KMS-11 (cell line): Measurements from ENCODE around the gene AGAP1.

ENCODE experiments used
- H2AFZ ChIP-seq: fragments of 200-600 bp; sonication (generic); 2 replicates; pipeline ENCODE4 v1.6.1; 2016; ENCODE audit warnings: antibody characterized with exemption, mixed run types, low read depth
- H3K27ac ChIP-seq: fragments of 200-600 bp; sonication (generic); 2 replicates; pipeline ENCODE4 v1.6.1; 2016; ENCODE audit warnings: mild to moderate bottlenecking, mixed run types
- H3K27me3 ChIP-seq: fragments of 200-600 bp; sonication (generic); 2 replicates; pipeline ENCODE4 v1.6.1; 2017; ENCODE audit warnings: mild to moderate bottlenecking, low read depth, mixed run types, moderate library complexity; ENCODE audit not compliant: insufficient read depth
- H3K36me3 ChIP-seq: fragments of 200-600 bp; sonication (generic); 2 replicates; pipeline ENCODE4 v1.6.1; 2017; ENCODE audit warnings: mild to moderate bottlenecking, mixed run types; ENCODE audit not compliant: insufficient read depth
- H3K4me1 ChIP-seq: fragments of 200-600 bp; sonication (generic); 2 replicates; pipeline ENCODE4 v1.6.1; 2016; ENCODE audit warnings: mild to moderate bottlenecking, low read depth, mixed run types; ENCODE audit not compliant: poor library complexity, severe bottlenecking
- H3K4me2 ChIP-seq: fragments of 200-600 bp; sonication (generic); 2 replicates; pipeline ENCODE4 v1.7.0; 2016; ENCODE audit warnings: mild to moderate bottlenecking, mixed run types
- H3K4me3 ChIP-seq: fragments of 200-600 bp; sonication (generic); IDR thresholded peaks from 2 replicates; pipeline ENCODE4 v1.6.1; 2017; ENCODE audit warnings: low read depth, low read length, mixed read lengths; ENCODE audit not compliant: insufficient read depth
- H3K79me2 ChIP-seq: fragments of 200-600 bp; sonication (generic); 2 replicates; pipeline ENCODE4 v1.6.1; 2016; ENCODE audit warnings: low read depth, mixed run types; ENCODE audit not compliant: insufficient read depth
- H3K9ac ChIP-seq: fragments of 200-600 bp; sonication (generic); 2 replicates; pipeline ENCODE4 v1.6.1; 2016; ENCODE audit warnings: mild to moderate bottlenecking, mixed run types
- H4K20me1 ChIP-seq: fragments of 200-600 bp; sonication (generic); 2 replicates; pipeline ENCODE4 v1.6.1; 2016; ENCODE audit warnings: mild to moderate bottlenecking, mixed run types; ENCODE audit not compliant: insufficient read depth
- CTCF ChIP-seq: fragments of 200-600 bp; sonication (generic); conservative IDR thresholded peaks from 2 replicates; pipeline ENCODE4 v1.6.1; 2017; ENCODE audit warnings: low read depth, mild to moderate bottlenecking, antibody characterized with exemption, low read length, moderate library complexity, mixed read lengths

The AGAP1 gene

DNA sequence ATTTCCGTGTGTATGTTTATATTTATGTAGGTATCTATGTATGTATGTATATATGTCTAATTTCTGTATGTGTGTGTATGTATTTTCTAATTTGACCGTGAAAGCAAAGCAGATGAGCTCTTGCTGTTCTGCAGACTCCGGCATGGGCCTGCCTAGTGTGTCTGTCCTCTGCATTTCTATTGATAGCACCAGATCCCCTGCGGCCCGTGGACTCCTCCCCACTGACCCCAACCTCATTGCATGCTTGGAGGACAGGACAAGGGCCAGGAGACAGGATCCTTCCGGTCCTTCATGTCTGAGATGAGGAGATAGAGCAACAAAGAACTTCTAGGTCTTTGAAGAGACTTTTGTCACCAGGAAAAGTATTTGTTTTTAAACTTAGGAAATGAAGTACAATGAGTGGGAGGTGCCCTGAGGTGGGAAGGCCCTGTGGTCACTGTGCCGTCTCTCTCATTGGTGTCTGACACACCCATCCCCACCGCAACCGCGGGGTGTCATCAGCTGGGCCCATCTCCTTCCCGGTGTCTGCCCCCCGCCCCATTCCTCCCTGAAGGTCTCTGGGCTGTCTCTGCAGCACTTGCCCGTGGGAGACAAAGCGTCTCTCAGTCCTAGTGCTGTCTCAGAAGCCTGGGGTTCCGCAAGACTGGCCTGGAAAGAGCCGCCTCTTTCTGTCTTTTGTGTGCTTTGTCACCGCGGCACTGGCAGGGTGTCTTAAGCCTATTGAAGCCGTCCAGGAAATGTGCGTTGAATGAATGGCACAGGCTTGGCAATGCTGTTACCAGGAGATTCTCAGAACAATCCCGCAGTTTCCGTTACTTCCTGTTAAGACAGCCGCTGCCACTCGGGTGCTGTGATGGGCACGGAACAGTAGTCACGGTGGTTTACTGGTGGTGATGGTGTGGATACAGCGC is 216.4 kb downstream of the AGAP1 start:
- Histone ChIP-seq H3K4me2 (no peak overlapping the region), H3K9ac (no peak overlapping the region), H4K20me1 (no peaks in the 10 kb centered on the region), H3K27me3 (no peaks in the 10 kb centered on the region), H3K27ac (no peak overlapping the region), H2AFZ (no peak overlapping the region), H3K4me1 (peaks cover 5% of the 10 kb centered on the region), H3K4me3 (no peak overlapping the region), H3K79me2 (peaks cover 6% of the 10 kb centered on the region; the same call in 1 of the 2 replicates), H3K36me3 (no peaks in the 10 kb centered on the region)
- TF ChIP-seq CTCF = no peak

GRCh38 chr2:235710933-235711332 is 217.1 kb downstream of the AGAP1 start:
- no peaks in the 10 kb centered on the region for H4K20me1 ChIP-seq
- no peak overlapping the region for H3K9ac ChIP-seq
- H3K27ac ChIP-seq = no peak overlapping the region
- no peak overlapping the region for H2AFZ ChIP-seq
- peaks cover 5% of the 10 kb centered on the region for H3K4me1 ChIP-seq
- no peaks in the 10 kb centered on the region for H3K27me3 ChIP-seq
- H3K79me2 ChIP-seq = peaks cover 6% of the 10 kb centered on the region; the same call in 1 of the 2 replicates
- no peak for TF ChIP-seq CTCF
- H3K4me2 ChIP-seq = no peak overlapping the region
- no peaks in the 10 kb centered on the region for H3K36me3 ChIP-seq
- H3K4me3 ChIP-seq = no peak overlapping the region

DNA sequence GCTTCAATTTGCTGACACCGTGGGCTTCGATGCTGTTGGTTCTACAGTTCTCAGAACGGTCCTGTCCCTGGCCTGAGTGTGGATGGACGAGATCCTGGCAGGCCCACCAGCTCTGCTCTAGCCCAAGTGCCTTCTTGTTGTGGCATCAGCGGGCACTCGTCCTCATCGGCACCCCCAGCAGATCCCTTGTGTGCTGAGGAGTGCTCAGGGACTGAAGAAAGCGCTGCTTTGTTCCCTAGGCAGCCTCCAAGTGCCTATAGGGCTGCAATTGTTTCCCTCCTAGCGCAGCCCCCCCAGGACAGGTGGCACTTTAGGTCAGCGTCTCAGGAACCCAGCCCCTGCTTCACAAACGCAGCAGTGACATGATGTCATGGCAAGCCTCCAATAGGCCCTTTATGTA is 217.7 kb downstream of the AGAP1 start:
- Histone ChIP-seq H4K20me1 (no peaks in the 10 kb centered on the region), H3K79me2 (peaks cover 6% of the 10 kb centered on the region; the same call in 1 of the 2 replicates), H3K27ac (no peak overlapping the region), H3K27me3 (no peaks in the 10 kb centered on the region), H3K4me1 (peaks cover under 1% of the 10 kb centered on the region), H3K4me3 (no peak overlapping the region), H3K4me2 (no peak overlapping the region), H3K9ac (no peak overlapping the region), H3K36me3 (no peaks in the 10 kb centered on the region), H2AFZ (no peak overlapping the region)
- no peak for TF ChIP-seq CTCF

DNA sequence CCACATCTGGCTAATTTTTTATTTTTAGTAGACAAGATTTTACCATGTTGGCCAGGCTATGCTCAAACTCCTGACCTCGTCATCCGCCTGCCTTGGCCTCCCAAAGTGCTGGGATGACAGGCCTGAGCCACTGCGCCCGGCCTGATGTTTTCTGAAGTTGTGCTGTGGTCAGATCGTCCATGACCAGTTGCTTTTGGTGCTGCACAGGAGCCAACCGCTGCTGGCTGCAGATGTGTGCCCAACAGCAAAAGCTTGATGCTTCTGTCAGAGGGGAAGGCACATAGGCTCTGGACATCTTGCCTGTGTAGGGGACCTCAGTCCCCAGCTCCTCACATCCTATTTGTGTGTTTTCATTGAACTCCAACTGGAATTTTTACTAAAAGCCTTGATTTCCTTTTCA is 218.3 kb downstream of the AGAP1 start:
- no peaks in the 10 kb centered on the region for H3K27me3 ChIP-seq
- no peak overlapping the region for H3K4me3 ChIP-seq
- H3K27ac ChIP-seq = no peak overlapping the region
- H2AFZ ChIP-seq = no peak overlapping the region
- no peak overlapping the region for H3K4me2 ChIP-seq
- no peaks in the 10 kb centered on the region for H4K20me1 ChIP-seq
- peaks cover 6% of the 10 kb centered on the region; the same call in 1 of the 2 replicates for H3K79me2 ChIP-seq
- no peak overlapping the region for H3K9ac ChIP-seq
- TF ChIP-seq CTCF = no peak
- H3K4me1 ChIP-seq = no peaks in the 10 kb centered on the region
- no peaks in the 10 kb centered on the region for H3K36me3 ChIP-seq
